GM12878 (cell line): ENCODE measurements around the gene MAPK13. TPM values are rescaled to one million over a fixed set of nuclear protein-coding genes. Genes with fewer than 3 reads are reported as not detected.

Experiments
- ATAC-seq: fragments of 200-7000 bp; cut with Tn5 transposase; 3 replicates; pipeline ENCODE4 v1.9.1; 2020; ENCODE audit warnings: mild to moderate bottlenecking, moderate library complexity
- BruUV-seq: library from RNA; stranded (reverse); fragments of 400-500 nt; replicated peaks from 2 replicates; lab custom pipeline; 2021; lab: Mats Ljungman, UMichigan
- CTCF ChIA-PET: fragments of 300-600 bp; sonication (Branson Sonifier 250); formaldehyde crosslinking; extraction: SDS; loops from one replicate; lab custom pipeline; 2021; ENCODE audit warnings: inconsistent platforms; lab: Yijun Ruan, JAX
- POLR2A ChIA-PET: fragments of 350-600 bp; formaldehyde crosslinking; extraction: SDS; loops from one replicate; lab custom pipeline; 2021; ENCODE audit warnings: inconsistent platforms; lab: Charles Lee
- RAD21 ChIA-PET: fragments of 300-600 bp; sonication (Branson Sonifier 250); formaldehyde crosslinking; loops from one replicate; lab custom pipeline; 2023; ENCODE audit warnings: antibody characterized with exemption; ENCODE audit not compliant: unreplicated experiment; lab: Charles Lee
- SMC1A ChIA-PET: fragments of 300-600 bp; sonication (Branson Sonifier 250); formaldehyde crosslinking; loops from one replicate; lab custom pipeline; 2023; ENCODE audit not compliant: unreplicated experiment, uncharacterized antibody; lab: Charles Lee
- DNase-seq: peaks from one replicate; pipeline ENCODE4 v3.0.0-alpha.2; 2011; ENCODE audit warnings: low read depth, low spot score
- FAIRE-seq: peaks from 3 replicates; lab custom pipeline; 2011; peaks lifted over from hg19 to GRCh38; lab: Jason Lieb, UNC
- H2AFZ ChIP-seq: 2 replicates; pipeline ENCODE4 v1.6.0; 2011; ENCODE audit warnings: low read depth, low read length, control low read depth; ENCODE audit not compliant: control insufficient read depth
- H3K27ac ChIP-seq: 2 replicates; pipeline ENCODE4 v1.5.1; 2011; ENCODE audit warnings: control low read depth; ENCODE audit not compliant: control insufficient read depth, insufficient read depth
- H3K27me3 ChIP-seq, 2 experiments: replicated peaks in 1 of 2; 2 replicates each; pipeline versions ENCODE4 v1.6.0 to v1.6.1; 2011; ENCODE audit warnings: low read length in 1 of 2; ENCODE audit not compliant: control insufficient read depth in 2 of 2, insufficient read depth in 2 of 2
- H3K36me3 ChIP-seq, 2 experiments: 2 replicates each; pipeline ENCODE4 v1.5.1; 2011; ENCODE audit warnings: low read length in 1 of 2; ENCODE audit not compliant: control insufficient read depth in 2 of 2, insufficient read depth in 2 of 2
- H3K4me1 ChIP-seq: 2 replicates; pipeline ENCODE4 v1.6.1; 2011; ENCODE audit warnings: mild to moderate bottlenecking, low read length, moderate library complexity, mixed read lengths; ENCODE audit not compliant: control insufficient read depth, insufficient read depth
- H3K4me2 ChIP-seq: 2 replicates; pipeline ENCODE4 v1.6.0; 2011; ENCODE audit warnings: control low read depth; ENCODE audit not compliant: control insufficient read depth, insufficient read depth
- H3K4me3 ChIP-seq: fragments of 200-600 bp; sonication (generic); 2 replicates; pipeline ENCODE4 v1.5.1; 2016
- H3K79me2 ChIP-seq: 2 replicates; pipeline ENCODE4 v1.6.0; 2011; ENCODE audit warnings: low read length; ENCODE audit not compliant: control insufficient read depth, insufficient read depth
- H3K9ac ChIP-seq: 2 replicates; pipeline ENCODE4 v1.8.0; 2011; ENCODE audit warnings: low read length, control low read depth, mixed read lengths; ENCODE audit not compliant: control insufficient read depth, insufficient read depth
- H3K9me3 ChIP-seq: replicated peaks from 3 replicates; pipeline ENCODE4 v1.5.1; 2011; ENCODE audit warnings: mild to moderate bottlenecking, low read length; ENCODE audit not compliant: control insufficient read depth, insufficient read depth
- H4K20me1 ChIP-seq: 2 replicates; pipeline ENCODE4 v1.6.0; 2011; ENCODE audit not compliant: control insufficient read depth, insufficient read depth
- ATF3 ChIP-seq: IDR thresholded peaks from 2 replicates; pipeline ENCODE4 v1.6.1; 2011; ENCODE audit warnings: low read depth, mild to moderate bottlenecking, low read length, moderate library complexity, borderline replicate concordance; ENCODE audit errors: extremely low read depth
- ATF7 ChIP-seq: fragments of 450-650 bp; IDR thresholded peaks from 2 replicates; pipeline ENCODE4 v1.6.1; 2016; ENCODE audit warnings: low read depth, mild to moderate bottlenecking
- CTCF ChIP-seq, 3 experiments: IDR thresholded peaks in 2 of 3; conservative IDR thresholded peaks in 1 of 3; 2 replicates each; pipeline ENCODE4 v1.5.1; 2011; ENCODE audit warnings: low read depth in 3 of 3, low read length in 3 of 3, mild to moderate bottlenecking in 3 of 3, control low read depth in 2 of 3, moderate library complexity in 2 of 3, inconsistent platforms in 1 of 3, mixed read lengths in 1 of 3; ENCODE audit not compliant: control insufficient read depth in 2 of 3, insufficient read depth in 1 of 3; ENCODE audit errors: extremely low read depth in 1 of 3
- HSF1 ChIP-seq: fragments of 150-350 bp; IDR thresholded peaks from 2 replicates; pipeline ENCODE4 v1.6.1; 2014; ENCODE audit warnings: mild to moderate bottlenecking, low read depth, low read length
- NFIC ChIP-seq: IDR thresholded peaks from 2 replicates; pipeline ENCODE4 v1.6.1; 2012; ENCODE audit warnings: low read depth, mild to moderate bottlenecking, inconsistent platforms, low read length, moderate library complexity
- NR2C1 ChIP-seq: fragments of 450-650 bp; IDR thresholded peaks from 2 replicates; pipeline ENCODE4 v1.6.1; 2017; ENCODE audit warnings: antibody characterized with exemption, mild to moderate bottlenecking, moderate library complexity
- PKNOX1 ChIP-seq: fragments of 450-650 bp; IDR thresholded peaks from 2 replicates; pipeline ENCODE4 v1.6.1; 2016; ENCODE audit warnings: mild to moderate bottlenecking
- ZBTB33 ChIP-seq: fragments of 450-650 bp; IDR thresholded peaks from 2 replicates; pipeline ENCODE4 v1.6.1; 2017; ENCODE audit warnings: mild to moderate bottlenecking
- WGBS: methylation state at CpG from one replicate; pipeline ENCODE4 v1.1.6; 2016; ENCODE audit warnings: low lambda C conversion rate; ENCODE audit not compliant: insufficient replicate concordance, insufficient coverage; ENCODE audit errors: missing lambda C conversion rate; 5-methylcytosine and 5-hydroxymethylcytosine counted together
- in situ Hi-C: fragments of 300-500 bp; cut with MboI; formaldehyde crosslinking; loops from 9 replicates; pipeline ENCODE4 v1.14.3; 2018; ENCODE audit warnings: mixed read lengths
- intact Hi-C: fragments of 100-400 bp; cut with micrococcal nuclease; formaldehyde crosslinking; loops from one replicate; pipeline ENCODE4 v1.14.2; 2022; ENCODE audit not compliant: unreplicated experiment
- polyA plus RNA-seq, 11 experiments: library from polyadenylated mRNA; depleted of rRNA in 4 of 11; unstranded in 6 of 11; stranded (reverse) in 5 of 11; fragments of >200 nt; fragmentation: Nextera tagmentation in 4 of 11; fragmentation: Illumina TruSeq in 1 of 11; extraction: Ambion mirVana in 4 of 11; extraction: Trizol in 1 of 11; gene quantifications; 1 replicate in 1 of 11; 2 replicates in 10 of 11; pipeline versions ENCODE4 v1.2.1 to v1.2.3, GENCODE V29; 2011 to 2016; ENCODE audit warnings: inconsistent platforms in 2 of 11, missing spikeins in 2 of 11, low read depth in 1 of 11
- total RNA-seq, 4 experiments: library from RNA; depleted of rRNA in 3 of 4; stranded (reverse); fragments of >200 nt in 3 of 4; fragmentation: Illumina TruSeq in 1 of 4; extraction: Trizol in 1 of 4; gene quantifications; 2 replicates each; pipeline versions ENCODE4 v1.2.1 to v1.2.3, GENCODE V29; 2013 to 2021

The MAPK13 gene
- total and polyA plus RNA-seq, 10 of the 15 experiments (the other 5 are each of a cell fraction or from before 2014, with no cell fraction given), result 1.8 to 48.0 (median 37.5) TPM

- TF ChIP-seq ZBTB33, result no peak
- TF ChIP-seq ATF3, result no peak
Measured at GRCh38 chr6:36130667-36131510, 576 bp downstream of the MAPK13 start (continued).

GRCh38 chr6:36131511-36132245 is 1.4 kb downstream of the MAPK13 start:
- Histone ChIP-seq H3K27me3 (no peaks in the 10 kb centered on the region), H2AFZ (peak overlapping the region; percentile 70), H3K9ac (peak overlapping the region; percentile 9; the same call in 1 of the 2 replicates), H3K36me3 (no peaks in the 10 kb centered on the region), H3K79me2 (no peaks in the 10 kb centered on the region), H3K27ac (no peak overlapping the region; the same call in 1 of the 2 replicates), H3K4me2 (peak overlapping the region; percentile 91), H3K4me1 (peaks cover 30% of the 10 kb centered on the region), H3K9me3 (no peaks in the 10 kb centered on the region), H3K4me3 (peak overlapping the region; percentile 46; the same call in 1 of the 2 replicates), H4K20me1 (no peaks in the 10 kb centered on the region)
- POLR2A ChIA-PET, result interaction anchor here (0.7 to 2.7 kb wide), 12 partner anchors 10 to 227 kb away, joined by 3 to 21 read pairs (median 3); partner anchors contain the start of genes BRPF3 and MAPK14
- intact Hi-C loops, result no loop called here
- RAD21 ChIA-PET, result interaction anchor here (0.8 to 3.1 kb wide), 18 partner anchors 10 to 229 kb away, joined by 3 to 19 read pairs (median 6); partner anchors contain the start of genes BRPF3 and MAPK14
- FAIRE-seq (peak; percentile 94), ATAC-seq (peak; percentile 80), DNase-seq (peak; percentile 92)
- BruUV-seq, result no TSS peak
- SMC1A ChIA-PET, result interaction anchor here (0.6 to 4.7 kb wide), 17 partner anchors 10 to 228 kb away, joined by 3 to 37 read pairs (median 4); partner anchors contain the start of gene MAPK14
- in situ Hi-C loops, result no loop called here
- 2% methylated on average over 8 of the region's 8 CpGs for WGBS
- CTCF ChIA-PET, result interaction anchor here (0.6 to 4.4 kb wide), 15 partner anchors 10 to 886 kb away, joined by 3 to 28 read pairs (median 4); partner anchors contain the start of gene MAPK14
- peak; percentile 70; the same call in 1 of the 2 replicates for TF ChIP-seq NFIC
- peak; percentile 39; the same call in 1 of the 2 replicates for TF ChIP-seq PKNOX1
- TF ChIP-seq NR2C1, result peak; percentile 48; the same call in 1 of the 2 replicates
- TF ChIP-seq HSF1, result no peak
- peak; percentile 36; the same call in 1 of the 2 replicates for TF ChIP-seq ATF7
- no peak; a peak in 1 of 6 replicates for TF ChIP-seq CTCF (IDR thresholded peaks at IDR 0.05 in 2 of 3, conservative IDR thresholded peaks at IDR 0.05 in 1 of 3; ENCODE audit: control insufficient read depth in 2 of 3, extremely low read depth in 1 of 3, insufficient read depth in 1 of 3, low read depth in 3 of 3, low read length in 3 of 3)
